ENCODE data around the gene REXO4.

Gene REXO4

GRCh38 chr9:133417541-133418461 is at the start of gene REXO4:
REXO4 (minus strand) TSS chr9:133418010; CDS start chr9:133417844, 166 bp downstream.
- in situ Hi-C loops (cut with HindIII; ENCODE audit: low sequenced_read_pairs) = loop anchor here (5.0 kb wide), 1 partner anchor 40 kb away; the partner anchor contains the start of genes STKLD1 and SURF4

- in situ Hi-C loops (cut with HindIII; ENCODE audit: low sequenced_read_pairs) = no loop called here
Measured at GRCh38 chr9:133467101-133467500, 49.3 kb upstream of the REXO4 start.

- in situ Hi-C loops (cut with HindIII; ENCODE audit: low sequenced_read_pairs) = no loop called here
Measured at GRCh38 chr9:133465984-133466383, 48.2 kb upstream of the REXO4 start.

GRCh38 chr9:133464638-133465037 is 46.8 kb upstream of the REXO4 start:
- in situ Hi-C loops (cut with HindIII; ENCODE audit: low sequenced_read_pairs) = no loop called here

GRCh38 chr9:133463864-133464615 is 46.2 kb upstream of the REXO4 start:
- in situ Hi-C loops (cut with HindIII; ENCODE audit: low sequenced_read_pairs) = no loop called here

- in situ Hi-C loops (cut with HindIII; ENCODE audit: low sequenced_read_pairs) = no loop called here
Measured at GRCh38 chr9:133463234-133463863, 45.5 kb upstream of the REXO4 start.

GRCh38 chr9:133461975-133462374 is 44.2 kb upstream of the REXO4 start:
- in situ Hi-C loops (cut with HindIII; ENCODE audit: low sequenced_read_pairs) = no loop called here

- in situ Hi-C loops (cut with HindIII; ENCODE audit: low sequenced_read_pairs) = no loop called here
Measured at GRCh38 chr9:133460405-133461175, 42.8 kb upstream of the REXO4 start.

GRCh38 chr9:133459476-133460404 is 41.9 kb upstream of the REXO4 start, which contains the start of gene CACFD1:
CACFD1 (plus strand) TSS chr9:133459978; CDS start chr9:133460067, 89 bp downstream.
- in situ Hi-C loops (cut with HindIII; ENCODE audit: low sequenced_read_pairs) = no loop called here

GRCh38 chr9:133458643-133459312 is 41.0 kb upstream of the REXO4 start:
- in situ Hi-C loops (cut with HindIII; ENCODE audit: low sequenced_read_pairs) = no loop called here

GRCh38 chr9:133457748-133458147 is 39.9 kb upstream of the REXO4 start:
- in situ Hi-C loops (cut with HindIII; ENCODE audit: low sequenced_read_pairs) = no loop called here

GRCh38 chr9:133457233-133457632 is 39.4 kb upstream of the REXO4 start:
- in situ Hi-C loops (cut with HindIII; ENCODE audit: low sequenced_read_pairs) = no loop called here

GRCh38 chr9:133456409-133456808 is 38.6 kb upstream of the REXO4 start:
- in situ Hi-C loops (cut with HindIII; ENCODE audit: low sequenced_read_pairs) = no loop called here

GRCh38 chr9:133455936-133456335 is 38.1 kb upstream of the REXO4 start:
- in situ Hi-C loops (cut with HindIII; ENCODE audit: low sequenced_read_pairs) = no loop called here

GRCh38 chr9:133454943-133455673 is 37.3 kb upstream of the REXO4 start:
- in situ Hi-C loops (cut with HindIII; ENCODE audit: low sequenced_read_pairs) = no loop called here

- in situ Hi-C loops (cut with HindIII; ENCODE audit: low sequenced_read_pairs) = no loop called here
Measured at GRCh38 chr9:133454325-133454724, 36.5 kb upstream of the REXO4 start.

- in situ Hi-C loops (cut with HindIII; ENCODE audit: low sequenced_read_pairs) = no loop called here
Measured at GRCh38 chr9:133453651-133454050, 35.8 kb upstream of the REXO4 start.

GRCh38 chr9:133452562-133452961 is 34.8 kb upstream of the REXO4 start:
- in situ Hi-C loops (cut with HindIII; ENCODE audit: low sequenced_read_pairs) = no loop called here
